Ascending aorta (tissue), 2 donors: ENCODE results near the gene MEAK7. TPM values are rescaled to one million over a fixed set of nuclear protein-coding genes. Genes with fewer than 3 reads are reported as not detected.

Experiments
- DNase-seq, 2 donors: peaks; one replicate each; pipeline ENCODE4 v3.0.0-alpha.2; 2019; ENCODE audit warnings: low spot score in 2 of 2
- H3K27ac ChIP-seq, 2 donors: fragments of 200-600 bp; sonication (generic); one replicate each; pipeline ENCODE4 v1.5.1; 2016 to 2017; ENCODE audit warnings: mild to moderate bottlenecking in 1 of 2
- H3K27me3 ChIP-seq: fragments of 200-600 bp; sonication (generic); one replicate; pipeline ENCODE4 v1.5.1; 2017
- H3K36me3 ChIP-seq, 2 donors: fragments of 200-600 bp; sonication (generic); one replicate each; pipeline ENCODE4 v1.5.1; 2016
- H3K4me1 ChIP-seq, 2 donors: fragments of 200-600 bp; sonication (generic); one replicate each; pipeline ENCODE4 v1.5.1; 2016 to 2017; ENCODE audit warnings: mild to moderate bottlenecking in 1 of 2
- H3K4me3 ChIP-seq, 2 donors: fragments of 200-600 bp; sonication (generic); one replicate each; pipeline ENCODE4 v1.5.1; 2016 to 2017; ENCODE audit warnings: mild to moderate bottlenecking in 1 of 2
- H3K9me3 ChIP-seq, 2 donors: fragments of 200-600 bp; sonication (generic); one replicate each; pipeline ENCODE4 v1.5.1; 2016
- CTCF ChIP-seq, 3 experiments: fragments of 200-600 bp in 2 of 3; fragments of 450-650 bp in 1 of 3; sonication (generic) in 2 of 3; IDR thresholded peaks; one replicate each; pipeline ENCODE4 v1.5.1; 2016 to 2019; ENCODE audit warnings: antibody characterized with exemption in 3 of 3, mild to moderate bottlenecking in 1 of 3, moderate library complexity in 1 of 3
- intact Hi-C: fragments of 100-400 bp; cut with DNase I; formaldehyde crosslinking; loops from one replicate; pipeline ENCODE4 v1.15.1; 2023
- total RNA-seq: library from RNA; depleted of rRNA; stranded (reverse); fragments of >200 nt; gene quantifications from one replicate; pipeline ENCODE4 v1.1.0, GENCODE V29; 2016

MEAK7 gene
- total RNA-seq, 1 donor from 2014 or later, result 5.4 TPM

DNA sequence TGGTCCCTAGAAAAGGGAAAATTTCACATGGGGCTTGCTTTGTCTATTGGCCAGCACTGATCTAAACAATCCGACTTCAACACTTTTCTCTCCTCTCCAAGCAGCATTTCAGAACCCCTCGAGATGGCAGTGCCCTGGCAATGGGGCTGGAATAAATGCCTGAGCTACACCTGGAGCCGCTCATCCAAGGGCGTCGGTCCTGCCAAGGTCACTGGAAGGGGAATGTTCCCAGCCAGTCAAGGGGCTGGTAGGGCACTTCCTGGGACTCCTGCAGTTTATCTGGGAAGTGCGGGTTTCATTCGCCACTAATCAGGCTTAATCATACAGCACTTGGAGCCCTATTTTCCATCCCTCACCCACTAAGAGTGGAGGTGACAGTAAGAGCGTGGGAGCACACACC, 17.1 kb downstream of the MEAK7 start:
- H3K9me3 ChIP-seq, result no peaks in the 10 kb centered on the region
- H3K4me1 ChIP-seq, result no peaks in the 10 kb centered on the region
- no peak for DNase-seq
- intact Hi-C loops, result no loop called here
- no peak overlapping the region for H3K4me3 ChIP-seq
- no peak for TF ChIP-seq CTCF (IDR thresholded peaks at IDR 0.05)
- no peaks in the 10 kb centered on the region for H3K27me3 ChIP-seq
- no peak overlapping the region for H3K27ac ChIP-seq
- H3K36me3 ChIP-seq, result peaks cover 28 to 60% of the 10 kb centered on the region in 2 donors

GRCh38 chr16:84486551-84487235, 17.8 kb downstream of the MEAK7 start:
- no peaks in the 10 kb centered on the region for H3K4me1 ChIP-seq
- no peaks in the 10 kb centered on the region for H3K9me3 ChIP-seq
- H3K36me3 ChIP-seq, result peaks cover 28 to 67% of the 10 kb centered on the region in 2 donors
- no peaks in the 10 kb centered on the region for H3K27me3 ChIP-seq
- no peak for DNase-seq
- no peak for TF ChIP-seq CTCF (IDR thresholded peaks at IDR 0.05)
- H3K4me3 ChIP-seq, result no peak overlapping the region
- intact Hi-C loops, result no loop called here
- H3K27ac ChIP-seq, result no peak overlapping the region

DNA sequence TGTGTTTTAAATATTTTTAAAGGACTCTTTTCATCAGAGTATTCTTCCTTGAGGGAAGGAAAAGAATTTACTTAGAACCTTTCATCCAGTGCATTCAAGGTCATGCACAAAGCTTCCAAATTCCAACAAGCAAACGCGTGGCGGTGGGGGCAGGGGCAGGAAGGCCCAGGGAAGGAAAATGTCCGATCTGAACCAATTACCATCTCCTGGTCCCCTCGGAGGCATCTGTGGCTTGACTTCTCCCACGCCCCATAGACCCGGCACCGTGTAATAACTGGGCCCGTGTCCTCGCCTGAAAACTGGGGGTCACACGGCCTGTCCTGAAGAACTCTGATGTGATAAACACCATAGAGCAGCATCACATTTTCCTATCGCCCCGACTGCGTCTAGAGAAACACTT, 18.3 kb downstream of the MEAK7 start:
- no peaks in the 10 kb centered on the region for H3K9me3 ChIP-seq
- H3K27ac ChIP-seq, result no peak overlapping the region
- no peaks in the 10 kb centered on the region for H3K27me3 ChIP-seq
- DNase-seq, result no peak
- no peak for TF ChIP-seq CTCF (IDR thresholded peaks at IDR 0.05)
- no peak overlapping the region for H3K4me3 ChIP-seq
- H3K4me1 ChIP-seq, result no peaks in the 10 kb centered on the region
- intact Hi-C loops, result no loop called here
- H3K36me3 ChIP-seq, result peaks cover 32 to 73% of the 10 kb centered on the region in 2 donors

DNA sequence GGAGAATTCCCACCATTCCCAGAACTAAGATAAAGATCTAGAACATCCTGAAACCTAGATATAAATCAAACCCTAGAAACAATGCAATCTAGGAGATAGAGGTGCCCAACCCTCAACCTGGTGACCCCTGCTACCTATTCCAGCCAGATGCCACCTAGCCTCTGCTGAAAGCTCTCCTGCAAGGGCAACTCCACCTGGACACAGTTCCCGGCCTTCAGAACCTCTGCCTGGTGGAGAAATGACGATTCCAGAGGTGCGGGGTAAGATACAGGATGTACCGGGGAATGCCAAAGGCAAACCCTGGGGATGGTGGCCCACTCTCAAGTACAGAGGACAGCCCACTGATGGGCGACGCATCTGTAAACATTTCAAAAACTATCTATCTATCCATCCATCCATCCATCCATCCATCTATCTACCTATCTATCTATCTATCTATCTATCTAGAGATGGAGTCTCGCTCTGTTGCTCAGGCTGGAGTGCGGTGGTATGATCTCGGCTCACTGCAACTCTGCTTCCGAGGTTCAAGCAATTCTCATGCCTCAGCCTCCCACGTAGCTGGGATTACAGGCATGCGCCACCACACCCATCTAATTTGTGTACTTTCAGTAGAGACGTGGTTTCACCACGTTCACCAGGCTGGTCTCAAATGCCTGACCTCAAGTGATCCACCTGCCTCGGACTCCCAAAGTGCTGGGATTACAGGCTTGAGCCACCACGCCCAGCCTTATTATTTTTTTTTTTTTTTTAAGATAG, 19.0 kb downstream of the MEAK7 start:
- Histone ChIP-seq H3K36me3 (peaks cover 34 to 80% of the 10 kb centered on the region in 2 donors), H3K4me1 (no peaks in the 10 kb centered on the region), H3K27me3 (no peaks in the 10 kb centered on the region), H3K4me3 (no peak overlapping the region), H3K27ac (no peak overlapping the region), H3K9me3 (no peaks in the 10 kb centered on the region)
- DNase-seq, result no peak
- no peak for TF ChIP-seq CTCF (IDR thresholded peaks at IDR 0.05)
- intact Hi-C loops, result loop anchor here (2.0 kb wide), 1 partner anchor 205 kb away; no protein-coding TSS in a partner anchor

- intact Hi-C loops, result loop anchor here (2.0 kb wide), 1 partner anchor 204 kb away; no protein-coding TSS in a partner anchor
- H3K9me3 ChIP-seq, result no peaks in the 10 kb centered on the region
- H3K36me3 ChIP-seq, result peaks cover 36 to 83% of the 10 kb centered on the region in 2 donors
- no peaks in the 10 kb centered on the region for H3K4me1 ChIP-seq
- peak; percentile 35 to 62 (median 40) for TF ChIP-seq CTCF (IDR thresholded peaks at IDR 0.05)
- H3K4me3 ChIP-seq, result no peak overlapping the region
- H3K27ac ChIP-seq, result no peak overlapping the region
- no peaks in the 10 kb centered on the region for H3K27me3 ChIP-seq
- no peak for DNase-seq
These were observed 19.7 kb downstream of the MEAK7 start for GRCh38 chr16:84484579-84485254.
